Measurements from ENCODE around the gene LGALS3BP.

The LGALS3BP gene

DNA sequence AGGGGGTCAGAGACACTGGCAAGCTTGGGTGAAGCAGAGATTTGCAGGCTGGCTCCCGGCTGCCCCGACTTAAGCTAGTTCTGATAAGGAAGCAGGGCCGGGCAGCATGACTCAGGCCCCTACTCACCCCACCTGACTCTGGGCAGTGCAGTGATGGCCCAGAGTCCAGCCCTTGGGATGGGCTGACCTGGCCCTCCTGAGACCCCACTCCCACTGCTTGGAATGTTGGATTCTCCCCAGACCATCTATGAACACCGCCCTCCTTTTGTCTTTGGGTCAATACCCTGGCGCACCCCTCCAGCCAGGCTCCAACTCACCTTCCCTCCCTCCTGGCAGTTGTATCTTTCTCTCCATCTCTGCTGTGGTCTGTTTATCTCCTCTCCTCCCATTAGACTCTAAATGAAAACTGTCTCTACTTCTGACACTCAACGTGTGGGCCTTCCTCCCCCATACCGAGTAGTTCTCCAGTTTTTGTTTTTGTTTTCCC is 21.0 kb downstream of the LGALS3BP start:
- no peak for DNase-seq (ENCODE audit: insufficient read length, low spot score)
- FAIRE-seq, result no peak
- TF ChIP-seq TAF1 (IDR thresholded peaks at IDR 0.05; ENCODE audit: low read depth, low read length) (no peak), POLR2A (IDR thresholded peaks at IDR 0.05; ENCODE audit: low read depth, low read length) (no peak), POLR2AphosphoS5 (IDR thresholded peaks at IDR 0.05; ENCODE audit: low read depth, low read length) (no peak), PAX5 (IDR thresholded peaks at IDR 0.05; ENCODE audit: insufficient read depth, low read length, severe bottlenecking) (no peak), POU2F2 (IDR thresholded peaks at IDR 0.05; ENCODE audit: low read depth, low read length) (no peak), SPI1 (IDR thresholded peaks at IDR 0.05; ENCODE audit: low read depth, low read length) (no peak)

GRCh38 chr17:78957128-78957527 is 22.6 kb downstream of the LGALS3BP start:
- no peak for FAIRE-seq
- no peak for DNase-seq (ENCODE audit: insufficient read length, low spot score)
- TF ChIP-seq PAX5 (IDR thresholded peaks at IDR 0.05; ENCODE audit: insufficient read depth, low read length, severe bottlenecking) (no peak), POLR2AphosphoS5 (IDR thresholded peaks at IDR 0.05; ENCODE audit: low read depth, low read length) (no peak), POLR2A (IDR thresholded peaks at IDR 0.05; ENCODE audit: low read depth, low read length) (no peak), SPI1 (IDR thresholded peaks at IDR 0.05; ENCODE audit: low read depth, low read length) (no peak), TAF1 (IDR thresholded peaks at IDR 0.05; ENCODE audit: low read depth, low read length) (no peak), POU2F2 (IDR thresholded peaks at IDR 0.05; ENCODE audit: low read depth, low read length) (no peak)

GRCh38 chr17:78956254-78956653 is 23.5 kb downstream of the LGALS3BP start:
- TF ChIP-seq POLR2AphosphoS5 (IDR thresholded peaks at IDR 0.05; ENCODE audit: low read depth, low read length), result no peak
- no peak for TF ChIP-seq TAF1 (IDR thresholded peaks at IDR 0.05; ENCODE audit: low read depth, low read length)
- TF ChIP-seq POU2F2 (IDR thresholded peaks at IDR 0.05; ENCODE audit: low read depth, low read length), result no peak
- TF ChIP-seq PAX5 (IDR thresholded peaks at IDR 0.05; ENCODE audit: insufficient read depth, low read length, severe bottlenecking), result no peak
- no peak for TF ChIP-seq POLR2A (IDR thresholded peaks at IDR 0.05; ENCODE audit: low read depth, low read length)
- TF ChIP-seq SPI1 (IDR thresholded peaks at IDR 0.05; ENCODE audit: low read depth, low read length), result no peak
- FAIRE-seq (no peak), DNase-seq (ENCODE audit: insufficient read length, low spot score) (no peak)

DNA sequence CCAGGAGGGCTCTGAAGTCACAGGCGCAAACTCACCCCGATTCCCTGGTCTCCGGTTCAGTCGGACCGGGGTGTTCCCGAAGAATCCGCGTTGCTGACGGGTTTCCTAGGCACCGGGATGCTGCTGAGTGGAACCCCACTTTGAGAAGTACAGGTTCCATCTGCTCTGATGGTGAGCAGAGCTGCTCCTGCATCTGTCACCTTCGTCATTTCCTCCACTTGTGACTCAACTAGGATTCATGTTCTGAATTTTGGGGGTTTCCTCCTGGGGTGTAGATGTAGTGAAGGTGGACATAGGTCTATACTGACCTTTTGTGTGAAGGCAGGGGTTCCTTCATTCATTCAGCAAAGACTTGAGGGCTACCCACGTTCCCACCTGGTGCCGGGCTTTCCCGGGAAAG is 25.0 kb downstream of the LGALS3BP start:
- no peak for FAIRE-seq
- no peak for DNase-seq (ENCODE audit: insufficient read length, low spot score)
- no peak for TF ChIP-seq POU2F2 (IDR thresholded peaks at IDR 0.05; ENCODE audit: low read depth, low read length)
- no peak for TF ChIP-seq POLR2AphosphoS5 (IDR thresholded peaks at IDR 0.05; ENCODE audit: low read depth, low read length)
- no peak for TF ChIP-seq POLR2A (IDR thresholded peaks at IDR 0.05; ENCODE audit: low read depth, low read length)
- no peak for TF ChIP-seq SPI1 (IDR thresholded peaks at IDR 0.05; ENCODE audit: low read depth, low read length)
- TF ChIP-seq PAX5 (IDR thresholded peaks at IDR 0.05; ENCODE audit: insufficient read depth, low read length, severe bottlenecking), result no peak
- TF ChIP-seq TAF1 (IDR thresholded peaks at IDR 0.05; ENCODE audit: low read depth, low read length), result no peak

DNA sequence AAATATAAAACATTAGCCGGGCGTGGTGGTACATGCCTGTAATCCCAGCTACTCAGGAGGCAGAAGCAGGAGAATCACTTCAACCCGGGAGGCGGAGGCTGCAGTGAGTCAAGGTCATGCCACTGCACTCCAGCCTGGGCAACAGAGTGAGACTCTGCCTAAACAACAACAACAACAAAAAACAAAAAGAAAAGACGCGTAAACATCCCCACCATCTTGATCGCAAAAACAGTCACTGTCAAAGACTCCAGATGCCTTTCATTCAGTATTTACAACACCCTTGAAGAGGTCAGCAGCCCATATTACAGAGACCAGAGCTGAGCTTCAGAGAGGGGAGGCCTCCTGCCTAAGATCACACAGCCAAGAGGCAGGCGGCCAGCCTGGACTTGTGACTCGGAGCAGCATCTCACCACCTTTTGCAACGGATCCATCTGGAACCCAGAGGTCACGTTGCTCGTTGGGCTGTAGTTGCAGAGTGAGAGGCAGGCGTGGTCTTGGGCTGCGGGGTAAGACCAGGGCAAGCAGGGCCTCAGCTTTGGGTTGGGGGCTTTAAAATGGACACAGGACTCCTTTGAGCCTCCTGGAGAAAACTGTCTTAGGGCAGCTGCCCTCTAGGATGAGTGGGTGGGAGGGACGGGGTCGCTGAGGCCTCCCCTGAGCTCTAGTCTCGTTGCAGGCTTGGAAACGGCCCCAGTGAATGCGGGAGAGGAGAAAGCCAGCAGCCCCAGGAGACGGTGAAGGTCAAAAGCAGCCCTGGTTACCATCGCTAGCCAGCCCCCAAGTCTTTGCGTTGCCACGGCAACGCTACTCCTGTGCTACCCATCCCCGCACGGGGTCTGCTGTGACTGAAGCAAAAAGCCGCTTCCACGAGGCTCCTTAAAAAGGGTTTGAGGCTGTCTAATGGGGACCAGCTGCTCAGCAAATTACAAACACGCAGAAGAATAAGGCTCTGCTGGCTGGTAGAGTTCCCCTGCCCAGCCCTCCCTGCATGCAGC is 26.1 kb downstream of the LGALS3BP start:
- DNase-seq (ENCODE audit: insufficient read length, low spot score) (no peak), FAIRE-seq (no peak)
- TF ChIP-seq POLR2AphosphoS5 (IDR thresholded peaks at IDR 0.05; ENCODE audit: low read depth, low read length) (no peak), POU2F2 (IDR thresholded peaks at IDR 0.05; ENCODE audit: low read depth, low read length) (no peak), TAF1 (IDR thresholded peaks at IDR 0.05; ENCODE audit: low read depth, low read length) (no peak), POLR2A (IDR thresholded peaks at IDR 0.05; ENCODE audit: low read depth, low read length) (no peak), PAX5 (IDR thresholded peaks at IDR 0.05; ENCODE audit: insufficient read depth, low read length, severe bottlenecking) (no peak), SPI1 (IDR thresholded peaks at IDR 0.05; ENCODE audit: low read depth, low read length) (no peak)

DNA sequence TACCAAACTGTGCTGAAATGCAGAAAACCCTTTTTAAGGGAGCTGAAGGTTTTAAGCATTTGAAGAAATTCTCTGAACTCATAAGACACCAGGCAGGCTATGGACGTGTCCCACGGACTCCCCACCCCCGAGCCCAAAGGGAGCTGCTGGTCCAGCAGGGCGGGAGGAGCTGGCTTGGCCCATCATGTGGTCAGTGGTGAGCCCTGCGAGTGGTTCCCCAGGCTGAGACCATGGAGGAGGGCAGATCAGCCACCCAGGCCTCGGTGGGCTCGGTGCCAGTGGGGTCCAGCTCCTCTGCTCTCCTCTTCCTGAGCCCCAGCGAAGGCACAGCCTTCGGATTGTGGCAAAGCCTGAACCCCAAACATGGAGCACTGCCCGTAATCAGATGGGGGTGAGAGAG is 27.0 kb downstream of the LGALS3BP start:
- no peak for TF ChIP-seq PAX5 (IDR thresholded peaks at IDR 0.05; ENCODE audit: insufficient read depth, low read length, severe bottlenecking)
- TF ChIP-seq SPI1 (IDR thresholded peaks at IDR 0.05; ENCODE audit: low read depth, low read length), result no peak
- no peak for TF ChIP-seq POLR2A (IDR thresholded peaks at IDR 0.05; ENCODE audit: low read depth, low read length)
- TF ChIP-seq POU2F2 (IDR thresholded peaks at IDR 0.05; ENCODE audit: low read depth, low read length), result no peak
- TF ChIP-seq TAF1 (IDR thresholded peaks at IDR 0.05; ENCODE audit: low read depth, low read length), result no peak
- TF ChIP-seq POLR2AphosphoS5 (IDR thresholded peaks at IDR 0.05; ENCODE audit: low read depth, low read length), result no peak
- DNase-seq (ENCODE audit: insufficient read length, low spot score), result no peak
- no peak for FAIRE-seq

- no peak for DNase-seq (ENCODE audit: insufficient read length, low spot score)
- no peak for FAIRE-seq
- no peak for TF ChIP-seq TAF1 (IDR thresholded peaks at IDR 0.05; ENCODE audit: low read depth, low read length)
- TF ChIP-seq SPI1 (IDR thresholded peaks at IDR 0.05; ENCODE audit: low read depth, low read length), result no peak
- no peak for TF ChIP-seq POLR2AphosphoS5 (IDR thresholded peaks at IDR 0.05; ENCODE audit: low read depth, low read length)
- TF ChIP-seq PAX5 (IDR thresholded peaks at IDR 0.05; ENCODE audit: insufficient read depth, low read length, severe bottlenecking), result no peak
- no peak for TF ChIP-seq POLR2A (IDR thresholded peaks at IDR 0.05; ENCODE audit: low read depth, low read length)
- no peak for TF ChIP-seq POU2F2 (IDR thresholded peaks at IDR 0.05; ENCODE audit: low read depth, low read length)
These were observed 27.7 kb downstream of the LGALS3BP start for GRCh38 chr17:78951967-78952551.

- TF ChIP-seq POU2F2 (IDR thresholded peaks at IDR 0.05; ENCODE audit: low read depth, low read length) (no peak), POLR2A (IDR thresholded peaks at IDR 0.05; ENCODE audit: low read depth, low read length) (no peak), SPI1 (IDR thresholded peaks at IDR 0.05; ENCODE audit: low read depth, low read length) (no peak), TAF1 (IDR thresholded peaks at IDR 0.05; ENCODE audit: low read depth, low read length) (no peak), POLR2AphosphoS5 (IDR thresholded peaks at IDR 0.05; ENCODE audit: low read depth, low read length) (no peak), PAX5 (IDR thresholded peaks at IDR 0.05; ENCODE audit: insufficient read depth, low read length, severe bottlenecking) (no peak)
- no peak for FAIRE-seq
These were observed 28.9 kb downstream of the LGALS3BP start for GRCh38 chr17:78950870-78951269.

More at GRCh38 chr17:78950870-78951269, 28.9 kb downstream of the LGALS3BP start:
- DNase-seq (ENCODE audit: insufficient read length, low spot score), result no peak

Data from GM12891 (cell line).